SH-SY5Y (cell line): ENCODE data around the gene CSGALNACT2.

ENCODE experiments used
- GATA2 ChIP-seq: IDR thresholded peaks from 2 replicates; pipeline ENCODE4 v1.6.1; 2011; ENCODE audit warnings: mild to moderate bottlenecking, low read depth, low read length
- GATA3 ChIP-seq: IDR thresholded peaks from 2 replicates; pipeline ENCODE4 v1.6.1; 2011; ENCODE audit warnings: low read depth, mild to moderate bottlenecking, low read length, moderate library complexity

DNA sequence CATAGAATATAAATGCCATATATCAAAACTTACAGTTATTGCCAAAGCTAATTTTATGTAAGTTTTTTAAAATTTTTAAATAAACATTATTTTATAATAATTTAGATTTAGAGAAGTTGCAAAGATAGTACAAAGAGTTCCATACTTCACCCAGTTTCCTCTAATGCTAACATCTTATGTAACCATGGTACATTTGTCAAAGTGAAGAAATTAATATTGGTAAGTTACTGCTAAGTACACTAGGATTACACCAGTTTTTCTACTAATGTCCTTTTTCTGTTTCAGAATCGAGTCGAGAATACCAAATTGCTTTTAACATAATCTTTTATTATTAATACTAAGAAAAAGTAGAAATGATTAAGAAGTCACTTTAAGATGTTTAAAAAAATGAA is 29.2 kb downstream of the CSGALNACT2 start:
- TF ChIP-seq GATA2 (no peak), GATA3 (no peak)
